Parathyroid adenoma (tissue), 2 donors: ENCODE results near the gene SIX3.

Source experiments
- H2AFZ ChIP-seq: fragments of 300-600 bp; sonication (generic); one replicate; pipeline ENCODE4 v1.7.0; 2017; ENCODE audit warnings: antibody characterized with exemption, mild to moderate bottlenecking
- H3K27ac ChIP-seq: fragments of 300-600 bp; sonication (generic); one replicate; pipeline ENCODE4 v1.7.0; 2017
- H3K27me3 ChIP-seq: fragments of 300-600 bp; sonication (generic); one replicate; pipeline ENCODE4 v1.7.0; 2017; ENCODE audit warnings: low read length; ENCODE audit not compliant: control insufficient read depth, insufficient read depth
- H3K36me3 ChIP-seq: fragments of 300-600 bp; sonication (generic); one replicate; pipeline ENCODE4 v1.7.0; 2017; ENCODE audit warnings: low read length; ENCODE audit not compliant: control insufficient read depth, insufficient read depth
- H3K4me1 ChIP-seq: fragments of 300-600 bp; sonication (generic); one replicate; pipeline ENCODE4 v1.7.0; 2017; ENCODE audit warnings: control low read depth
- H3K4me2 ChIP-seq: fragments of 300-600 bp; sonication (generic); one replicate; pipeline ENCODE4 v1.7.0; 2017; ENCODE audit warnings: low read length
- H3K4me3 ChIP-seq: fragments of 300-600 bp; sonication (generic); one replicate; pipeline ENCODE4 v1.7.0; 2017; ENCODE audit warnings: low read depth, low read length
- H3K79me2 ChIP-seq: fragments of 300-600 bp; sonication (generic); one replicate; pipeline ENCODE4 v1.7.0; 2017; ENCODE audit warnings: control low read depth
- H3K9ac ChIP-seq: fragments of 300-600 bp; sonication (generic); one replicate; pipeline ENCODE4 v1.7.0; 2017; ENCODE audit warnings: mild to moderate bottlenecking
- H3K9me3 ChIP-seq: fragments of 300-600 bp; sonication (generic); one replicate; pipeline ENCODE4 v1.7.0; 2017; ENCODE audit warnings: low read length; ENCODE audit not compliant: control insufficient read depth
- TF ChIP-seq, protein P1 (sequence below): fragments of 300-600 bp; sonication (generic); IDR thresholded peaks from one replicate; pipeline ENCODE4 v1.7.0; 2017; ENCODE audit warnings: antibody characterized with exemption, mild to moderate bottlenecking
- donor health status: primary hyperparathyroidism.

Gene SIX3

GRCh38 chr2:44935729-44936098 is 5.8 kb upstream of the SIX3 start:
- Histone ChIP-seq H3K4me2 (no peak overlapping the region), H3K9ac (no peak overlapping the region), H3K79me2 (no peaks in the 10 kb centered on the region), H2AFZ (no peak overlapping the region), H3K4me3 (no peak overlapping the region), H3K27ac (no peak overlapping the region), H3K27me3 (peaks cover 22% of the 10 kb centered on the region), H3K4me1 (no peaks in the 10 kb centered on the region), H3K9me3 (no peaks in the 10 kb centered on the region), H3K36me3 (no peaks in the 10 kb centered on the region)
- TF ChIP-seq, protein P1, sequence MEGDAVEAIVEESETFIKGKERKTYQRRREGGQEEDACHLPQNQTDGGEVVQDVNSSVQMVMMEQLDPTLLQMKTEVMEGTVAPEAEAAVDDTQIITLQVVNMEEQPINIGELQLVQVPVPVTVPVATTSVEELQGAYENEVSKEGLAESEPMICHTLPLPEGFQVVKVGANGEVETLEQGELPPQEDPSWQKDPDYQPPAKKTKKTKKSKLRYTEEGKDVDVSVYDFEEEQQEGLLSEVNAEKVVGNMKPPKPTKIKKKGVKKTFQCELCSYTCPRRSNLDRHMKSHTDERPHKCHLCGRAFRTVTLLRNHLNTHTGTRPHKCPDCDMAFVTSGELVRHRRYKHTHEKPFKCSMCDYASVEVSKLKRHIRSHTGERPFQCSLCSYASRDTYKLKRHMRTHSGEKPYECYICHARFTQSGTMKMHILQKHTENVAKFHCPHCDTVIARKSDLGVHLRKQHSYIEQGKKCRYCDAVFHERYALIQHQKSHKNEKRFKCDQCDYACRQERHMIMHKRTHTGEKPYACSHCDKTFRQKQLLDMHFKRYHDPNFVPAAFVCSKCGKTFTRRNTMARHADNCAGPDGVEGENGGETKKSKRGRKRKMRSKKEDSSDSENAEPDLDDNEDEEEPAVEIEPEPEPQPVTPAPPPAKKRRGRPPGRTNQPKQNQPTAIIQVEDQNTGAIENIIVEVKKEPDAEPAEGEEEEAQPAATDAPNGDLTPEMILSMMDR = no peak

DNA sequence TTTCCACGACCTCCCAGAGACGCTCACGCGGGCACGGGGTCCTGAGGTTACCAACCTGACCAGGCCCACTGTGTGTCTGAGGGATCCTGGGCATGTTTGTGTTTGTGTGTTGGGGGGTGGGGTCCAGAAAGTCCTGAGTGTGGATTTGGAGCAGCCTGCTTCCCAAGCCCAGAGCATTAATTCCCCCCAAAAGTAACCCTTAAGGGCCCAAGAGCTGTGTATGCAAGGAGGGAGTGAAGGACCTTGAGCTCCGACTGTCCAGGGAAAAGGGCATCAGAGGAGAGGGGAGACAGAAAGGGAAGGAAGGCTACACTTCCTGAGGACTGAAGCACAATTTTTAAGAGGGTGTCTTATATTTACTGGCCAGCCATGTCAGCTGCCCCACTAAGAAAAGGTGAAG is 5.2 kb upstream of the SIX3 start:
- Histone ChIP-seq H3K27me3 (peaks cover 25% of the 10 kb centered on the region), H3K79me2 (no peaks in the 10 kb centered on the region), H3K9ac (no peak overlapping the region), H3K4me1 (peaks cover 3% of the 10 kb centered on the region), H3K9me3 (no peaks in the 10 kb centered on the region), H3K4me2 (no peak overlapping the region), H3K4me3 (no peak overlapping the region), H3K27ac (no peak overlapping the region), H3K36me3 (no peaks in the 10 kb centered on the region), H2AFZ (no peak overlapping the region)
- TF ChIP-seq, protein P1 = no peak

GRCh38 chr2:44936715-44937687 is 4.5 kb upstream of the SIX3 start:
- Histone ChIP-seq H3K36me3 (no peaks in the 10 kb centered on the region), H3K9me3 (no peaks in the 10 kb centered on the region), H3K27ac (no peak overlapping the region), H3K4me3 (no peak overlapping the region), H3K9ac (no peak overlapping the region), H2AFZ (no peak overlapping the region), H3K4me1 (peaks cover 3% of the 10 kb centered on the region), H3K4me2 (peak overlapping the region; percentile 35), H3K79me2 (no peaks in the 10 kb centered on the region), H3K27me3 (peaks cover 25% of the 10 kb centered on the region)
- TF ChIP-seq, protein P1 = no peak

- no peaks in the 10 kb centered on the region for H3K36me3 ChIP-seq
- H3K27me3 ChIP-seq = peaks cover 22% of the 10 kb centered on the region
- H3K27ac ChIP-seq = no peak overlapping the region
- H3K4me3 ChIP-seq = no peak overlapping the region
- H3K9me3 ChIP-seq = no peaks in the 10 kb centered on the region
- H3K4me1 ChIP-seq = peaks cover 3% of the 10 kb centered on the region
- H3K9ac ChIP-seq = no peak overlapping the region
- no peaks in the 10 kb centered on the region for H3K79me2 ChIP-seq
- TF ChIP-seq, protein P1 = no peak
- H2AFZ ChIP-seq = peak overlapping the region; percentile 57
- H3K4me2 ChIP-seq = peak overlapping the region; percentile 35
These were observed 3.7 kb upstream of the SIX3 start for GRCh38 chr2:44937688-44938240.
